GM12872 (cell line): ENCODE measurements around the gene SLC22A3.

ENCODE experiments used
- CTCF ChIP-seq: IDR thresholded peaks from 3 replicates; pipeline ENCODE4 v1.5.1; 2011; ENCODE audit warnings: low read depth, mild to moderate bottlenecking, low read length, moderate library complexity; ENCODE audit not compliant: insufficient read depth

The SLC22A3 gene

DNA sequence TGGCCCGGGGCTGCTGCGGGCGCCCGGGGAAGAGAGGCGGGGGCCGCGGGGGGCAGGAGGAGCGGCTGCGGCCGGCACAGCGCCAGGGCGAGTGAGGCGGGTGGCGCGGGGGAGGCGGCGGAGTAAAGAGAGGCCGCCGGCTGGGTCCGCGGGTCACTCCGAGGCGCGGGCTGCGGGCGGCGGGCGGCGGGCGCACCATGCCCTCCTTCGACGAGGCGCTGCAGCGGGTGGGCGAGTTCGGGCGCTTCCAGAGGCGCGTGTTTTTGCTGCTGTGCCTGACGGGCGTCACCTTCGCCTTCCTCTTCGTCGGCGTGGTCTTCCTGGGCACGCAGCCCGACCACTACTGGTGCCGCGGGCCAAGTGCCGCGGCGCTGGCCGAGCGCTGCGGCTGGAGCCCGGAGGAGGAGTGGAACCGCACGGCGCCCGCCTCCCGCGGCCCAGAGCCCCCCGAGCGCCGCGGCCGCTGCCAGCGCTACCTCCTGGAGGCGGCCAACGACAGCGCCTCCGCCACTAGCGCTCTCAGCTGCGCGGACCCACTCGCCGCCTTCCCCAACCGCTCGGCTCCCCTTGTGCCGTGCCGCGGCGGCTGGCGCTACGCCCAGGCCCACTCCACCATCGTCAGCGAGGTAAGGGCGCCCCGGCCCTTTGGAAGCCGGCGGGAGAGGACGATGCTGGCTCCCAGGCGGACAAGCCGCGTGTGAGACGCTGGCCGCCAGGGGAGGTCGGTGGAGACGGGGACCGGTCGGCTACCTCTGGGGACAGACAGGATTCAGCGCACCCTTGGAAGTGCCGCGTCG is at the start of gene SLC22A3:
TSS of gene SLC22A3 (plus strand) at position 156 of the 797 bp plus-strand sequence. CDS start at position 198, 42 bp downstream.
- no peak for TF ChIP-seq CTCF

GRCh38 chr6:160299559-160299958 is 48.6 kb upstream of the SLC22A3 start:
- TF ChIP-seq CTCF: no peak

DNA sequence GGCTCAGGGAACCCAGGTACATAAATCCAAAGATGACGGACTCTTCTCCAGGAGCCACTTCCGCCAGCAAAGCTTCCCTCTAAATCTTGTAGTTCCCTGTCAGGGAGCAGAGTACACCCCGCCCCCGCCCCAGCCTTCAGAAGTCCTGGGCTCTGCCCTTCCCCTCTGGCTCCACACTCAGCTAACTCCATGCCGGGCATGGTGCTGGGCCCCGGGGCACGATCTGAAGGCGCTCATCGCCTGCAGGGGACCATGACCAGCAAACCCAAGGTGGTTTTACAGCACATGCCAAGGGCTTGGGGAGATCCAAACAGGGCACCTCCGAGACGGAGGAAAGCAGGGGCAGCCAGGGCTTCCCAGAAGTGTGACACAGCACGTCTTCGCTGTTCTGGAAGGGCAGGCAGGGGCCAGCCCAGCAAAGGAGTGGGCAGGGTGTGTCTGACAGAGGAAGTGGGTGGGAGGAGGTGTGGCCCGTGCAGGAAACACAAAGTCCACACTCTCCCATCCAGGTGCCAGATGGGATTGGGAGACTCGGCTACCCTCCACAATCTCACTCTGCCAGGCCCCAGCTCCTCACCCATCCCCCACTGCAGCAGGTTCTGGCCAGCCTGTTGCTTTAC is 48.0 kb upstream of the SLC22A3 start:
- no peak for TF ChIP-seq CTCF

DNA sequence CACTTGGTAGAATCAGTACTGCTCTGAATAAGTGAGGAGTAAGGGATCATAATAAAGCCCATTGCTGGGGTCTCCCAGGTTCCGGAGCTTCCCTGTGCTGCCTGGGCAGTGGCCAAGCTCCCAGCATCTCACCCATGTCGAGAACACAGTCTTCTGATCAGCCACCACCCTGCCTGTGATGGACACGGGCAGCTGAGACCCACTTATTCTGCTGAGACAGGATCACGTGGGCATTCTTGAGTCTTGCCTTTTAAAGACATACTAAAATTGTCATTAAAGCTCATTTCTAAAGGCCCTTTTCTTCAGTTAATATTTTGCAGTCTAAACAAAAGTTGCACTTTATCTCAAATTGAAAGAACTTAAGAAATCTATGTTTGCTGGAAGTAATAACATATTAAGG is 46.8 kb upstream of the SLC22A3 start:
- no peak for TF ChIP-seq CTCF

DNA sequence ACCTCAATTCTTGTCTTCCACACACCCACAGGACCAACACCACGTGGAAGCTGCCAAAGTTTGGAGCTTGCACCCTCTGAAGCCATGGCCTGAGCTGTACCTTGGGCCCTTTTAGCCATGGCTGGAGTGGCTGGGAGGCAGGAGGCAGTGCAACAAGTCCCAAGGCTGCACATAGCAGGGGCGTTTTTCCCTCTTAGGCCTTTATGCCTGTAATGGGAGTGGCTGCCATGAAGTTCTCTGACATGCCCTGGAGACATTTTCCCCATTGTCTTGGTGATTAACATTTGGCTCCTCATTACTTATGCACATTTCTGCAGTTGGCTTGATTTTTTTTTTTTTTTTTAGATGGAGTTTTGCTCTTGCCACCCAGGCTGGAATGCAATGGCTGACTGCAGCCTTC is 44.4 kb upstream of the SLC22A3 start:
- TF ChIP-seq CTCF: no peak

DNA sequence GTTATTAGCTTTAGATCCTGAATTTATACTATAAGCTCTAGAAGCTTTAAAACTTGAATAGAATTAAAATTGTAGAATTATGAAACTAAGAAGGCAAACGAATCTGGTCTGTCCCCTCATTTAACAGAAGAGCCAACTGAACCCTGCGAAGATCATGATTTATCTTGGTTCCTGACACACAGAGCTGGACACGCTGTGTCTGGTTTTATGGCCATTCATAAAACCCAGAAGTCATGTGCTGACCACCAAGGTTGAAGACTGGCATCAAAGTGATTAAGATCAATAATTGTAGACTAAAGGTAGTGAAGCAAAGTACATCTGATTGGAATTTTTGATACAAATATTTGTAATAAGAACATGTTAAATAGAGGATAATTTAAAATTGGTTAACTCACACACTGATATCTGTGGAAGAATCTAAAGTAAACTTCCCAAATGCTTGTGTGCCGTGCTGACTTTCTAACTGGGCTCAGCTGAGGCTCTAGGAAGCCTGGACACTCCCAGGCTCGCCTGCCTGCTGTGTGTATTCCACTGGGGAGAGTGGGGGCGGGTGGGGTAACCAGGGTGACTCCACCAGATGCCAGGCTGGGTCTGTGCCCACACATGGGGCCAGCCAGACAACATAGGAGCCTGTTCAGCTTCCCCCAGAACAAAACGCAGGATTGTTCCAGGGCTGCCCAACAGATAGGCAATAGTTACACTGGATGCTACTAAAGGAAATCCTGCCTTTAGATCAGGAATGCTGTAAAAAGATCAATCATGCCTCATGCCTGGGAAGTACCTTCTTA is 42.1 kb upstream of the SLC22A3 start:
- TF ChIP-seq CTCF: no peak

- TF ChIP-seq CTCF: no peak
Observed at GRCh38 chr6:160309718-160310117, 38.5 kb upstream of the SLC22A3 start.
